NCI-H2227 (cell line): Measurements from ENCODE around the gene SERTAD2.

Experiments used
- DNase-seq: peaks from one replicate; lab custom pipeline; 2025; ENCODE audit not compliant: unreplicated experiment; lab: John Stamatoyannopoulos, UW

The SERTAD2 gene, protein sequence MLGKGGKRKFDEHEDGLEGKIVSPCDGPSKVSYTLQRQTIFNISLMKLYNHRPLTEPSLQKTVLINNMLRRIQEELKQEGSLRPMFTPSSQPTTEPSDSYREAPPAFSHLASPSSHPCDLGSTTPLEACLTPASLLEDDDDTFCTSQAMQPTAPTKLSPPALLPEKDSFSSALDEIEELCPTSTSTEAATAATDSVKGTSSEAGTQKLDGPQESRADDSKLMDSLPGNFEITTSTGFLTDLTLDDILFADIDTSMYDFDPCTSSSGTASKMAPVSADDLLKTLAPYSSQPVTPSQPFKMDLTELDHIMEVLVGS

DNA sequence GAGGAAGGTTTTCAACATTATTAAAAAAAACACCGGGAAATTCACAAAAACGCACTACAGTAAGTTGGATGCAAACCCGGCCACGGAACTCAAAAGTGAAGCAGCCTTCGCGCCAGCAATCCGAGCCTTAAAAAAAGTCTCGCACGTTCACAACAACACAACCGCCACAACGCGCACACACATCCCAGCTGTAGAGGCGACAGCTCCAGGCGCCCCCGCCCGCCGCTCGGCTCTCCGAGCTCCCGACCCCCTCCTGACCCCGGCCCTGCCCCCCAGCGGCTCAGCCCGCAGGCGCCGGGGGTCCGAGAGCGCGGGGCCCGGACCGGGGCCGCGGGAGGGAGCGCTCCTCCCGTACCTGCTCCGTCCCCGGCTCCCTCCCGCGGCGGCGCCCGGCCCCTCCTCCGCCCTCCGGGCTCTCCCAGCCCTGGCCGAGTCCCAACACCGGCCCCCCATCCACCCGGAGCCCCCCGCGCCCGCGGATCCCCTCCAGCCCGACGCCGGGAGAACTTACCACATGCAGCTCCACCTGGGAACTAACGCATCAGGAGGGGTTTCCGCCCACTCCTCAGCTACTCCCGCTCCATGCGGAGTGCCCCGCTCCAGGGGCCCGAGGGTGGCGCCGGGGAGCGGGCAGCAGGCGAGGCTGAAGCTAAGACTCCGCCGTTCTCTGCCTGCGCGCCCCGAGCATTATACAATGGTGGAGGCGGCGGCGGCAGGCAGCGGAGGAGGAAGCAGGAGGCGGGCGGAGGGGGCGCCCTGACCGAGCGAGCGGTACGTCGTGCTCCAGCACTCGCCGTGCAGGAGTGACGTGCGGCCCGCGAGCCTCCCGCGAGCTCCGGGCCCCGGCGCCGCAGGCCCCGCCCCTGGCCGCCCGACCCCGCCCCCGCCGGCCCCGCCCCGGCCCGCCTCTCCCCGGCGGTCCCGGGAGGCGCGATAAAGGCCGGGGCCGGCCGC is at the start of gene SERTAD2:
TSS of gene SERTAD2 (minus strand) at position 805 of the 954 bp plus-strand sequence. CDS start 17,042 bp downstream, outside the sequence.
- peak; percentile 89 for DNase-seq

DNA sequence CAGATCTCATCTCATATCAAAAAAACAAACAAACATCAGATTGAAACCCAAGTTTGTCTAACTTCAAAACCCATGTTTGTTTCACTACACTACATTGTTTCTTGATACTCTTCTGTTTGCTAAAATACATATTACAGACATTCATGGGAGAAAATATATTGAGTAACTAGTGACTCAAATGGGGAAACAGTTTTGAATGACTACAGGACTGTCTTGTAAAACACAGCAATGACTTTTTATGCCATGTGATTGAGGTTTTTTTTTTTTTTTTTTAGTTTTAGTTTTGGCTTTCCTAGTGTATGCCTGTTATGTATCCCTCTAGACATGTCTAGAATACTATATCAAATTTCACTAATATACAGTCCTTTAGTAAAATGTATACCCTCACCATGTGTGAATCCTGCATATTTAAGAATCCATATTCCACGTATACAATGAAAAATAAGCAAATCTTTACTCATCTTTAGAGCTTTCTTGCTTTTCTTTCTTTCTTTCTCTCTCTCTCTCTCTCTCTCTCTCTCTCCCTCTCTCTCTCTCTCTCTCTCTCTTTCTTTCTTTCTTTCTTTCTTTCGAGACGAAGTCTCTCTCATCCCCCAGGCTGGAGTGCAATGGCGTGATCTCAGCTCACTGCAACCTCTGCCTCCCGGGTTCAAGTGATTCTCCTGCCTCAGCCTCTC is 46.6 kb upstream of the SERTAD2 start:
- DNase-seq = no peak

DNA sequence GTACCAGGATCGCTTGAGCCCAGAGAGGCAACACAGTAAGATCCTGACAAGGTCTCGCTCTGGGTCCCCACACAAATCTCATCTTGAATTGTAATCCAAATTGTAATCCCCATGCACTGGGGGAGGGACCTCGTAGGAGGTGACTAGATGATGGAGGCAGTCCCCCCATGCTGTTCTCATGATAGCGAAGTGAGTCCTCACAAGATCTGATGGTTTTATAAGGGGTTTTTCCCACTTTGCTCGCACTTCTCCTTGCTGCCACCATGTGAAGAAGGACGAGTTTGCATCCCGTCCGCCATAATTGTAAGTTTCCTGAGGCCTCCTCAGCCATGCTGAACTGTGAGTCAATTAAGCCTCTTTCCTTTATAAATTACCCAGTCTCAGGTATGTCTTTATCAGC is 46.0 kb upstream of the SERTAD2 start:
- no peak for DNase-seq

DNA sequence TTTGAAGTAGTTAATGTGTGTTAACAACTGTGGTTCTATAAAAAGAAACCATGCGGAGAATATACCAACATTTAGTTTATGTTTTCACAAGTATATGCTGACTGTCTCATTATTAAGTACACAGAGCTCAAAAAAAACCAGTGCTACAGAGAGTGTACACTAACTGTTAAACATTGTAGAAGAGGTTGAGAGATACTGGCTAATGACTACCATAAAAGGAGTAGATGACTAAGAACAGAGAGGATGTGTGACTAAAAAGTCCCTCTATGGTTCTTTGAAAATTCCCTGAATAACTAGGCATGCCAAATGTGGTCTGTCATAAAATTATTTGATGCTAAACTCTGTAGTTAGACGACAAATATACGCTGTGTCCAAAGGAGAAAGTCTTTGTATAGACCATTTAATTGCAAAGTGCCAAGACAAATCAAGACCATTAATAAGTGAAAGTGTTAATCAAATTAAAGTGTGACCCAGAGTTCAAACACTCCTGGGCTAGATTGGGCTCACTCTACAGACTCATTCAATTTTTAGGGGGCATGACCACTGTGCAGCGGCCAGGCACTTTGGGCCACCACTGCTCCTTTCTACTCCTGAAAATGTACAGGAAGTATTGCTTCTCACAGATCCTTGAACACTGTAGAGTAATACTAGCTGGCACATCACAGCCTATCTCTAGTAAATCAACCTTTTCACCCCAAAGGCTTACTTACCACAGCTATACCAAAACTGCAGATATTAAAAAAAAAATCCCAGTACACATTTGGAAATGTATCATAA is 45.1 kb upstream of the SERTAD2 start:
- no peak for DNase-seq

DNA sequence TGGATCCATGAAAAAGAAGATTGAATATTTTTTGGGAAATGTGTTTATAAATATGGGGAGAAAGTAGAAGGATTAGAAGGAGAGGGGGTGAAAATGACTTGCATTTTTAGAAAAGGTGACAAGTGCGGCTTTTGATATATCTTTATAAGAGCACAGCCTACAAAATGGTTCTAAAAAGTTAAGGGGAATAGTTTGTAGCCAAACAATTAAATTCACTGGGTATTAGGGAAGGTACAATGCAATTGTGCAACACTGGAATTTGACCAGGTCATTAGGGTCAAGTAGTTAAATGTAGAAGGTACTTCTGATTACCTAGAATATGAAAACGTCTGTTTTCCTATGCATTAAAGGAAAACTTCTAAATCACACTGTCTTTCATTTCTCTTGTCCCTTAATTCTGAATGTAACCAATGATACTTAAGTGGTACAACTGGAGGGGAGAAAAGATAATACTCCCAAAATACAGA is 44.5 kb upstream of the SERTAD2 start:
- DNase-seq = no peak

DNA sequence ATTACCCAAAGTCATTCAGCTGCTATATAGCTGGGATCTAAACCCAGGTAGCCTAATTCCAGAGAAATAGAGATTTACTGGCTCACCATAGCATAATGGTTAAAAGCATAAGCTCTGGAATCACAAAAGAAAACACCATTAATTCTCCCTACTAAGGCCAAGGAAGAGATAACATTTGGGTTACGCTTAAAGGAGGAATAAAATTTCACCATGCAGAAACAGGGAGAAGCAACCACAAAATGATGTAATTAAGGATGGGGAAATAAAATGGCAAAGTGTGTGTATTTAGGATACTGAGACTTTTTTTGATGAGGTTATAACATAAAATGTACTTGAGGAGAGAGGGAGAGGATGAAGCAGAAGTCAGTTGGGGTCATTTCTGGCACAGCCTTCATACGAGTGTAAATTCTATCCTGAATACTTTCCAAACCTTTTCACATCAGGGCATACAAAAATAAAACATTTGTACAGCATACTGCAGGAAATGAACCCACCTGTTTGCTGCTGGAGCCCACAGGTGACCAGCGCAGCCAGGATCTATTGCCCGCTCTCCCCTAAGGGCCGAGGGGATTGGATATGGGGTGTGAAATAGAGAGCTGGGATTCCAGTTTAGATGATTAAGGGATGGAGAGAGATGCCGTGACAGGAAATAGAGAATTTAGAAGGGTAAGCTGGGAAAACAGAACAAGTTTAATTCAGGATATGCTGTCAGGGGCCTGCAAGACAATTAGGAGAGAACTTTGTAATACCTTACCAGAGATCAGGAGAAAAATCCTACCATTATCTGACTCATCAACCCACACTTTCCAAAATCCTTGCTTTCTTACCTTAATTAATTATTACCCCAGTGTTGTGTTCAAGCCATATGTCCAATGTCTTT is 43.8 kb upstream of the SERTAD2 start:
- no peak for DNase-seq

DNA sequence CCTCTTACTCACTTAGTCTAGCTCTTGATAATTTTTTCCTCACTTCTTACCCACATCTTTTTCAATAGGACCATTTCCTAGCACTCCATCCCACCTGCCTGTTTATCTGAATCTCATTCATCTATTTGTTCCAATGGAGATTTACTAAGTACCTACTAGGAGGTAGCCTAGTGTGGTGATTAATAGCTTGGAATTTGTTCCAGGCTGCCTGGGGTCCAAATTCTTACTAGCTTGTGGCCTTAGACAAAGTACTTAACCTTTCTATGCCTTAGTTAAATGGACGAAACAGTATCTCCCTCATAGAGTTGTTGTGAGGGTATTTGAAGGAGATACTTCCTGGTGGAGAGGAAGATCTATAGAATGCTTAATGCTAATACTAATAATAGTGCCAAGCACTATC is 42.9 kb upstream of the SERTAD2 start:
- no peak for DNase-seq

DNA sequence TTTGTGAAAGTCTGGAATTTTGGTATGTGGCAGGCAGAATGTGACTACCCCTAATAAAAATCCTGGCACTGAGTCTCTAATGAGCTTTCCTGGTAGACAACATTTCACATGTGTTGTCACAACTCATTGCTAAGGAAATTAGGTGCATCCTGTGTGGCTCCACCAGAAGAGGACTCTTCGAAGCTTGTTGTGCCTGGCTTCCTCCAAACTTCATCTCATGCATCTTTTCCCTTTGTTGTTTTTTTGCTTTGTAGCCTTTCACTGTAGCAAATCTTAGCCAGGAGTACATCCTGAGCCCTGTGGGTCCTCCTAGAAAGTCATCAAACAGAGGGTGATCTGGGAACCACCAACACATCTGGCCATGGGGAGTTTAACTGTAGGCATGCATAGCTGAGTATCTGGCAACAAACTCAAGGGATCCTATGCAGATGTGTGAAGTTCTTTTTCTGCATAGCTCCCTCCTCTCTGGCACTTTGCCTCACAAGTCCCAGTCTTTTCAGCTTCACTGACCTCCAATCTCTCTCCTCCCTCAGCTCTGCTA is 42.1 kb upstream of the SERTAD2 start:
- DNase-seq = no peak

DNA sequence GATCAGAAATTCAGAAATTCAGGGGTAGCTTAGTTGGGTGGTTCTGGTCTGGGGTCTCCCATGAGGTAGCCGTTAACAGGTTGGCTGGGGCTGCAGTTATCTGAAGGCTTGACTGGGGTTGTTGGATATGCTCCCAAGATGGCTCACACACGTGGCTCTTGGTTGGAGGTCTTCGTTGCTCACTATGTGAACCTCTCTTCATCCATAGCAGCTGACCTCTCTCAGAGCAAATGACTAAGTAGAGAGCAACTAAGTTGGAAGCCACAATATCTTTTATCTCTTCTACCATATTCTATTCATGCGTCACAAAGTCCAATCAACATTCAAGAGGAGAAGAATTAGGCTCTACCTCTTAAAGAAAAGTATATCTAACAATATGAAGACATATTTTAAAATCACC is 38.7 kb upstream of the SERTAD2 start:
- DNase-seq = no peak

DNA sequence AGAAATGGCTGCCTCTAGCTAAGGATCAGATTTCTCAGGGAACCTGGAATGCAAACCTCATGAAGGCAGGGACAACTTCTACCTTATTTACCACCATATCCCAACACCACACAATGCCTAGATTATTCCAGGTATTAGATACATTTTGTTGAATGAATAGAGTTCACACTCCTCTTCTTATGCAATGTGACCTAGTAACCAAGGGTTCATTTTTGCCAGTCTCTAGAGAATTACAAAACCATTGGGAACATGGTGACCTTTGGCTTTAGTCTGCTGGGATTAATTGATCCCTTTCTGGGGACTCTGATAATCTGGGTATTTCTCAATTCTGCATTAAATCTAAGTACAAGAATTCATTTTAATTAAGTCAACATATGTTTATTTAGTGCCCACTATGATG is 35.2 kb upstream of the SERTAD2 start:
- no peak for DNase-seq

DNA sequence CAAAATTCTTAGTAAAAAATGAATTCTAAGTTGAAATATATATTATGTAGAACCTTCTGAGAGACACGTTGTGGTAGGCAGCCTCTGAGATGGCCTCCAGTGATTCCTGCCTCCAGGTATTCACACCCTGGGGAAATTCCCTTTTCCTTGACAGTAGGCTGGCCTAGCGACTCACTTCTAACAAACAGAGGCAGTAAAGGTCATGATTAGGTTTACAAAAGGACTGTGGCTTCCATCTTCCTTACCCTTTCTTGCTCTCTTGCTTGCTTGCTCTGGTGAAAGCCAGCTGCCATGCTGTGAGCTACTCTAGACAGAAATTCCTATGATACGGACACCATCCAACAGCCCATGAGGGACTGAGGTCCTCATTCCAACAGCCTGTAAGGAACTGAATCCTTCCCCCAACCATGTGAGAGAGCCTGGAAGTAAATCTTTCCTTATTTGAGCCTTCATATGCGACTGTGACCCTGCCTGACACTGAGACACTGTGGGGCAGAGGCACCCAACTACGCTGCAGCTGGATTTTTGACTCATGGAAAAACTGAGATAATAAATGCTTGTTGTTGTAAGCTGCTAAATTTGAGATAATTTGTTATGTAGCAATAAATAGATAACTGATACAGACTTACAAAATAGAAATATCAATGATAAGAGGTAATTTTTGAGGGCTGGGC is 32.7 kb upstream of the SERTAD2 start:
- DNase-seq = no peak

DNA sequence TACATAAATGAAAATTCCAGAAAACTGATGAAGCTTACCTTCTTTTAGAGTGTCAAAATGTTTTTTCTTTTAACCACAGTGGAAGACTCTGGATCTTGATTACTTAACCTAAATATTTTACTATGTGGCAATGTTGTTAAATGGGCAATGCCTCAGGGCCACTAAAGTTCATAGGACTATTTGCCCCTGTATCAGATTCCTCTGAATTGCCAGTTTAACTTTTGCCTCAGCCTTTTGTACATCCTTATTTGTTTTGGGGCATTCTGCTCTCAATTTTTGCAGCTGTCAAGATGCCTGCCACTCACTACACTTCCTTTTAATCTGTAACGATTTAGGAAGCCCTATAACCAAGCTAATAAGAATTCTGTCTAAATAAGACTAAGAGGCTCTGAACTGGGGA is 31.7 kb upstream of the SERTAD2 start:
- DNase-seq = no peak

DNA sequence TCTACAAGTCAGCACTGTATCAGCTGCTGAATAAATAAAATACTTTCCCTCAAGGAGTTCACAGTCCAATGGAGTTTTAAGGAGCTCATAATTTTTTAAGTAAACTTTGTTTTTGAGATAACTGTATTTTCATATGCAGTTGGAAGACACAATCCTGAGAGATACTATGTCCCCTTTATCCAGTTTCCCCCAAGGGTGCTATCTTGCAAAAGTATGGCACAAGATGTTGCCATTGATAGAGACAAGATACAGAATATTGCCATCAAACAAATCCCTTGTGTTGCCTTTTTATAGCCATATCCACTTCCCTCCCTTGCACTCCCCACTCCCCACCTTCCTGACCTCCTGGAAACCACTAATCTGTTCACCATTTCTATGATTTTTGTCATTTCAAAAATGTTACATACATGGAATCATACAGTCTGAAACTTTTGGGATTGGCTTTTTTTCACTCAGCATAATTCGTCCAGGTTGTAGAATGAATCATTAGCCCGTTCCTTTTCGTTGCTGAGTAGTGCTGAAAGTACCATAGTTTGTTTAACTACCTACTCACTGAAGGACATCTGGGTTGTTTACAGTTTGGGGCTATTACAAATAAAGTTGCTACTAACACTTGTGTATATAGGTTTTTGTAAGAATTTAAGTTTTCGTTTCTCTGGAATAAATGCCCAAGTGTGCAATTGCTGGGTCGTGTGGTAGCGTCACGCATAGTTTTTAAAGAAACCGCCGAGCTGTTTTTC is 30.2 kb upstream of the SERTAD2 start:
- DNase-seq = no peak

DNA sequence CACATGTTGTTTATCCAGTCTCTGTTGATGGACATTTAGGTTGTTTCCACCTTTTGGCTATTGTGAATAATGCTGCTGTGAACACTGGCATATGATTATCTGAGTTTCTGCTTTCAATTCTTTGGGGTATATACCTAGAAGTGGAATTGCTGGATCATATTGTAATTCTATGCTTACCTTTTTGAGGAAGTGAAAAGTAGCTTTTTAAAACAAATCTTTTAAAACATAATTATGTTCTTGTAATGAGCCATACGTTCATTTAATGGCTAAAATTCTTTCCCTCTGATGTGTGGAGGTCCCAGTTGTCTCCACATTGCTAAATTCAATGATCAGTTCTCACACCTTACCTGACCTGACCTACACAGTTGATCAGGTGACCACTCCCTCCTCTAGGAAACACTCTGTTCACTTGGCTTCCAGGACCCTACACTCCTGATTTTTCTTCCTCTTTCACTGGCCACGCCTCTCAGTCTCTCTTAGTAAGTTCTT is 27.8 kb upstream of the SERTAD2 start:
- no peak for DNase-seq

DNA sequence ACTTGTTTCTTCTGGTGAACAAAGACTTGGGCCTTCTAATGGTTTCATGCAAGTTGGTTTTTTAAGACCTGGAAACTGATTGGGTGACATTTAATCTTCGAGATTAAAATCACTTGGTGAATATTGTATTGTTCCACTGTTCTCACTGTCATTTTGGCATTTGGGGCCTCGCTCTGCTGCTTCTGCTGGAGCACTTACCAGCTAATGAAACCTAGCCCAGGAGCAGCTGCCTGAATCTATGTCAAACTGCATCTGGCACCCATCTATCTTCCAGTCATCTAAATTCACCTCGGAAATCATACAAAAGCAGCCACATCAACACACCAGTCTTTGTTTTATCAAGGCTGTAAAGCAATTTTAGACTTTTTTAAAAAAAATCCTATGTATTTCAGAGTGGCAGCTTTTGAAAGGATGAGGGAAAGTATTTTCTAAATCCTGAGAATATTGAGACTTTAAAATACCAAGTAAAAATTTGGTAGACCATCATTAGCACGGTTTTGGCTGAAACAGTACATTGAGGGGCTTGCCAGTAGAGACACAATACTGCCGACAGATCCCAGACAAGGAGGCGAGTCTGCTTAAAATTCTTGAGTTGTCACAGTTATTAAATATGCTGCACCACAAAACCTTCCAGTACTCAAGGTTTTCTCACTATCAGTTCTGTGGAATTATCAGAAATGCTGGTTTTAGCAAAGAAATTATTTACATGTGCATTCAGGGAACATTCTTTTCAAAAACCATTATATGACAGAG is 26.1 kb upstream of the SERTAD2 start:
- no peak for DNase-seq

DNA sequence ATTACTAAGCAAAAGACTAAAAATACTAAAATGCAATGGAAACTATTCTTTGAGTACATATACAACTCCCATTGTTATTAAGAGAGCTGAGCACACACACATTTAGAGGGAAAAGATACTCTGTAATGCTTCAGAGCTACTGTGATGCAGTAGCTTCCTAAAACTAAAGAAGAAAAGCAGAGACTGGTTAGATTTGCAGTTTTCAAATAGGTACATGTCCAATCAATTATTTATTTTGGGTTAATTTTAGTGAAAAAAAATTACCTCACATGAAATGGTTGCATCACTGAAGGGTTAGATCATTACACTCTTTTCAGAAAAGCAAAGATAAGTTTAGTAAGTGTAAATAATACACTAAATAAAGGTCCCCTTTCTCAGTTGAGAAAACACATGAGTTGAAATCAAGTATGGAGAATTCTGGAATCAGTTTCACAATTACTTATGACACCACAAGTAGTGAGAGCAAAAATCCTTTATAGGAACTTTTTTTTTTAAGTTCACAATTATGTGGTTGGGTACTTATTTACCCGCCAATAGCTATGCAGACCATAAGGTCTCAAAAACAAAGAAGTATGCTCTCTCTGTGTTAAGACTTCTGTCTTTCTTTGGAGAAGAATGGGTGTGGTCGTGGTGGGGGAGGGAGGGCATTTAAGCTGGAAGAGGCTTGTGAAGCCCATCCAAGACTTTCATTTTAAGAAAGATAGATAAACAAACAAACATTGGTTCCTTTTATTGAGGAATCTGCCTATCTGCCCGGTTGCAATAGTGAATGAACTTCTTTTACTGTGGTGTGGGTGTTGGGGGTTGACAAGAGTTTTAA is 25.3 kb upstream of the SERTAD2 start:
- no peak for DNase-seq

DNA sequence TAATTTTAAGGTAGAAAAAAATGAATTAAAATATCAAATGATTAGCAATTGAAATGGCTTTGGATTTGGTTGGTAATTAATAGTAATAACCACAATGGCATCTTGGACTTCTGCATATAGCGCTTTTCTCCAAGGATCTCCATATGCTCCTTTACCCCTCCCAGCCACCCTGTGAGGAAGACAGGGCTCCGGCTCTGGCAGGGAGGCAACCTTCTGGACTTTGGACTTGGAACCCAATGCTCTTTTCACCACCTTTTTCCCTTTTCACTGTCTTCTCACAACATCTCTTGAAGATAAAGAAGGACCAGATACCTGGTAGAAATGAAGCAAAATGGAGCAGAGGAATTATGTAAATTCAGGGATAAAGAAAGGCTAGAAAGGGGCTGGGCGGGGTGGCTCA is 23.8 kb upstream of the SERTAD2 start:
- DNase-seq = no peak
